ENCODE data around the gene SHFL.

- TF ChIP-seq, protein P1, sequence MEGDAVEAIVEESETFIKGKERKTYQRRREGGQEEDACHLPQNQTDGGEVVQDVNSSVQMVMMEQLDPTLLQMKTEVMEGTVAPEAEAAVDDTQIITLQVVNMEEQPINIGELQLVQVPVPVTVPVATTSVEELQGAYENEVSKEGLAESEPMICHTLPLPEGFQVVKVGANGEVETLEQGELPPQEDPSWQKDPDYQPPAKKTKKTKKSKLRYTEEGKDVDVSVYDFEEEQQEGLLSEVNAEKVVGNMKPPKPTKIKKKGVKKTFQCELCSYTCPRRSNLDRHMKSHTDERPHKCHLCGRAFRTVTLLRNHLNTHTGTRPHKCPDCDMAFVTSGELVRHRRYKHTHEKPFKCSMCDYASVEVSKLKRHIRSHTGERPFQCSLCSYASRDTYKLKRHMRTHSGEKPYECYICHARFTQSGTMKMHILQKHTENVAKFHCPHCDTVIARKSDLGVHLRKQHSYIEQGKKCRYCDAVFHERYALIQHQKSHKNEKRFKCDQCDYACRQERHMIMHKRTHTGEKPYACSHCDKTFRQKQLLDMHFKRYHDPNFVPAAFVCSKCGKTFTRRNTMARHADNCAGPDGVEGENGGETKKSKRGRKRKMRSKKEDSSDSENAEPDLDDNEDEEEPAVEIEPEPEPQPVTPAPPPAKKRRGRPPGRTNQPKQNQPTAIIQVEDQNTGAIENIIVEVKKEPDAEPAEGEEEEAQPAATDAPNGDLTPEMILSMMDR (IDR thresholded peaks at IDR 0.05; ENCODE audit: control extremely low read depth in 1 of 3, insufficient read depth in 1 of 3, low read depth in 1 of 3, low read length in 3 of 3): no peak
- no peak for TF ChIP-seq POLR2A (IDR thresholded peaks at IDR 0.05; ENCODE audit: control extremely low read depth in 1 of 2, low read depth in 2 of 2, low read length in 2 of 2)
- TF ChIP-seq POU5F1 (IDR thresholded peaks at IDR 0.05; ENCODE audit: low read depth, low read length): no peak
- TF ChIP-seq JUN (IDR thresholded peaks at IDR 0.05; ENCODE audit: low read depth, low read length): no peak
- no peak for TF ChIP-seq FOSL1 (IDR thresholded peaks at IDR 0.05; ENCODE audit: insufficient read depth, low read depth, low read length)
- no peak for TF ChIP-seq ZNF274 (IDR thresholded peaks at IDR 0.05; ENCODE audit: borderline replicate concordance, extremely low read depth, low read length)
- no peak for TF ChIP-seq RFX5 (IDR thresholded peaks at IDR 0.05; ENCODE audit: borderline replicate concordance, low read depth, low read length)
These were observed 42.7 kb upstream of the SHFL start for GRCh38 chr19:10043286-10043927.
